Effector memory CD4-positive, alpha-beta T cell (primary cell): ENCODE results near the gene CNGA2.

Source experiments
- DNase-seq, 3 donors: peaks; one replicate each; pipeline ENCODE4 v3.0.0-alpha.2; 2020
- H3K27ac ChIP-seq: 2 replicates; pipeline ENCODE4 v1.7.0; 2013; ENCODE audit warnings: mild to moderate bottlenecking, low read length, moderate library complexity; ENCODE audit not compliant: insufficient read depth, poor library complexity, severe bottlenecking
- H3K27me3 ChIP-seq: replicated peaks from 2 replicates; pipeline ENCODE4 v1.7.0; 2013; ENCODE audit warnings: mild to moderate bottlenecking, low read length; ENCODE audit not compliant: insufficient read depth, control insufficient read depth, poor library complexity, severe bottlenecking
- H3K36me3 ChIP-seq: 2 replicates; pipeline ENCODE4 v1.7.0; 2013; ENCODE audit warnings: mild to moderate bottlenecking, low read length, moderate library complexity; ENCODE audit not compliant: control insufficient read depth, insufficient read depth
- H3K4me1 ChIP-seq: 2 replicates; pipeline ENCODE4 v1.7.0; 2013; ENCODE audit warnings: low read length, mild to moderate bottlenecking; ENCODE audit not compliant: control insufficient read depth, insufficient read depth, poor library complexity, severe bottlenecking
- H3K4me3 ChIP-seq: 2 replicates; pipeline ENCODE4 v1.7.0; 2013; ENCODE audit warnings: low read length, low read depth, mild to moderate bottlenecking; ENCODE audit not compliant: insufficient read depth, poor library complexity, severe bottlenecking
- H3K9me3 ChIP-seq: 2 replicates; pipeline ENCODE4 v1.7.0; 2013; ENCODE audit warnings: mild to moderate bottlenecking, low read length, moderate library complexity; ENCODE audit not compliant: control insufficient read depth

The CNGA2 gene

GRCh38 chrX:151765026-151765425 lies 30.5 kb downstream of the CNGA2 start:
- Histone ChIP-seq H3K27ac (no peak overlapping the region), H3K27me3 (no peaks in the 10 kb centered on the region), H3K4me1 (no peaks in the 10 kb centered on the region), H3K9me3 (no peaks in the 10 kb centered on the region), H3K4me3 (no peak overlapping the region), H3K36me3 (no peaks in the 10 kb centered on the region)
- no peak for DNase-seq

- H3K36me3 ChIP-seq, result no peaks in the 10 kb centered on the region
- no peak overlapping the region for H3K27ac ChIP-seq
- no peak for DNase-seq
- H3K4me1 ChIP-seq, result no peaks in the 10 kb centered on the region
- H3K27me3 ChIP-seq, result no peaks in the 10 kb centered on the region
- no peaks in the 10 kb centered on the region for H3K9me3 ChIP-seq
- H3K4me3 ChIP-seq, result no peak overlapping the region
These were observed 37.2 kb downstream of the CNGA2 start for GRCh38 chrX:151771726-151772125.

- Histone ChIP-seq H3K9me3 (no peaks in the 10 kb centered on the region), H3K27ac (no peak overlapping the region), H3K36me3 (no peaks in the 10 kb centered on the region), H3K4me3 (no peak overlapping the region), H3K4me1 (no peaks in the 10 kb centered on the region), H3K27me3 (no peaks in the 10 kb centered on the region)
- DNase-seq, result no peak
These were observed 38.9 kb downstream of the CNGA2 start for GRCh38 chrX:151773434-151773833.

GRCh38 chrX:151774421-151774820 lies 39.9 kb downstream of the CNGA2 start:
- Histone ChIP-seq H3K27ac (no peak overlapping the region), H3K9me3 (no peaks in the 10 kb centered on the region), H3K36me3 (no peaks in the 10 kb centered on the region), H3K27me3 (no peaks in the 10 kb centered on the region), H3K4me1 (no peaks in the 10 kb centered on the region), H3K4me3 (no peak overlapping the region)
- DNase-seq, result no peak

GRCh38 chrX:151776181-151776731 lies 41.7 kb downstream of the CNGA2 start:
- Histone ChIP-seq H3K4me1 (no peaks in the 10 kb centered on the region), H3K27ac (no peak overlapping the region), H3K4me3 (no peak overlapping the region), H3K36me3 (no peaks in the 10 kb centered on the region), H3K27me3 (no peaks in the 10 kb centered on the region), H3K9me3 (no peaks in the 10 kb centered on the region)
- DNase-seq, result no peak

DNA sequence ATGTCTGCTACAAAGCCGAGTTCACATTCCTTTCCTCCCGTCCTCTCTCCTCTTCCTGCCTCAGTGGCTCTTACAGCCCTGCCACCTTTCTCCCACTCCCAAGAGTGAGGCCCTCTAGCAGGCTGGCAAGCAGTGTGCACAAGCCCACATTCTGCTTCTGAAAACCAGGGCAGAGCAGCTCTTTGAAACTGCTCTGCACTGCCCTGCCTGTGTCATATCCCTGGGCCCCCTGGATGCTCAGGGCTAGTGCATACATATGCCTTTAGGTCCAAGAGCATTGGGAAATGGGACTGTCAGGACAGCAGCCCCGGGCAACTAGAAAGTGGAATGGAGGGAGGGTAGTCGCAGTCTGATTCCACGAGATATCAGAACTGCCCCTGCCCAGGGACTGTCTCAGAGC lies 42.4 kb downstream of the CNGA2 start:
- Histone ChIP-seq H3K4me1 (no peaks in the 10 kb centered on the region), H3K9me3 (no peaks in the 10 kb centered on the region), H3K27ac (no peak overlapping the region), H3K4me3 (no peak overlapping the region), H3K36me3 (no peaks in the 10 kb centered on the region), H3K27me3 (no peaks in the 10 kb centered on the region)
- no peak for DNase-seq

DNA sequence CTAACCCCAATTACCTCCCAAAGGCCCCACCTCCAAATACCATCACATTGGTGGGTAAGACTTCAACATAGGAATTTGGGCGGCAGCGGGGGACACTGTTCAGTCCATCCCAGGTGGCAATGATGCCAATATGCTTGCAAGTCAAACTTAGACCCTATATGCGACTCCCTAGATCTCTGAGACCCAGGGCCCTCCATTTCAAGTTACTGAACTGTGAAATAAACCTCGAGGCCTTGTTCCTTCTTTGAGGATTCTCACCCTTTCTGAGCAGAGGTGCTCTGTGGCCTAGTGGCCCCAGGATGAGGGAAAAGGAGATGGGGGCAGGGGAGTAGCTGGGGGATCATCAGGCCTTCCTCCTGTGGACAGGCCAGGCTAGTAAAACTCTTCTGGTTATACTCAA lies 44.7 kb downstream of the CNGA2 start:
- Histone ChIP-seq H3K9me3 (no peaks in the 10 kb centered on the region), H3K27me3 (no peaks in the 10 kb centered on the region), H3K27ac (no peak overlapping the region), H3K4me3 (no peak overlapping the region), H3K36me3 (no peaks in the 10 kb centered on the region), H3K4me1 (no peaks in the 10 kb centered on the region)
- no peak for DNase-seq

DNA sequence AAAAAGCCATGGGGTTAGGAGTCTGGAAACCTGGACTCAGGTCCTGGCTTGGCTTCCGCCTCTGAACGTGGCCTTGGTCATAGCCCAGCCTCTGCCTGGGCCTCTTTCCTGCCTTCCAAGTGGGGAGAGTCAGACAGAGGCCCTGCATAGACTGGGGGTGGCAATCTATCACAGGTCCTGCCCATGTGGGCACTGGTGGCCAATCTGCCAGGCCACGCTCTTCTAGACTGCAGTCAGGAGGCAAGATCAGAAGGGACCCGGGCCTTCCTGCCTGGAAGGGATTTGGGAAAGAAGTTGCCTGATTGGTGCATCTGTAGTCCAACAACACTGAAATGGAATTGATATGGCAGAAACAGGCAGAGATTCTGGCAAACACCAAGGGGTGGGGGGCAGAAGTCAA lies 46.1 kb downstream of the CNGA2 start:
- H3K9me3 ChIP-seq, result no peaks in the 10 kb centered on the region
- H3K4me1 ChIP-seq, result no peaks in the 10 kb centered on the region
- no peak for DNase-seq
- H3K4me3 ChIP-seq, result no peak overlapping the region
- H3K36me3 ChIP-seq, result no peaks in the 10 kb centered on the region
- H3K27me3 ChIP-seq, result no peaks in the 10 kb centered on the region
- no peak overlapping the region for H3K27ac ChIP-seq

GRCh38 chrX:151789179-151789800 lies 54.7 kb downstream of the CNGA2 start:
- Histone ChIP-seq H3K27me3 (no peaks in the 10 kb centered on the region), H3K9me3 (no peaks in the 10 kb centered on the region), H3K36me3 (no peaks in the 10 kb centered on the region), H3K27ac (no peak overlapping the region), H3K4me1 (no peaks in the 10 kb centered on the region), H3K4me3 (no peak overlapping the region)
- DNase-seq, result no peak

GRCh38 chrX:151790481-151791160 lies 56.1 kb downstream of the CNGA2 start:
- Histone ChIP-seq H3K4me1 (no peaks in the 10 kb centered on the region), H3K27ac (no peak overlapping the region), H3K4me3 (no peak overlapping the region), H3K27me3 (no peaks in the 10 kb centered on the region), H3K36me3 (no peaks in the 10 kb centered on the region), H3K9me3 (no peaks in the 10 kb centered on the region)
- no peak for DNase-seq
